WTC11 (cell line): ENCODE results near the gene RYR3. TPM values are rescaled to one million over a fixed set of nuclear protein-coding genes. Genes with fewer than 3 reads are reported as not detected.
A peak's percentile ranks its signal among the peaks of the same experiment; 100 is the strongest.
"Not testable (repeated sequence)": the region's sequence is repeated elsewhere in the genome, so short reads cannot be mapped to it uniquely, and the experiment has no call there.

Source experiments
- ATAC-seq: fragments of 200-7000 bp; cut with Tn5 transposase; 2 replicates; pipeline ENCODE4 v1.10.0; 2021; ENCODE audit warnings: mild to moderate bottlenecking, moderate library complexity
- CTCF ChIA-PET: fragments of 300-600 bp; sonication (Branson Sonifier 250); formaldehyde crosslinking; loops from one replicate; lab custom pipeline; 2021; ENCODE audit warnings: antibody characterized with exemption; lab: Charles Lee
- POLR2A ChIA-PET: fragments of 350-600 bp; sonication (Branson Sonifier 250); formaldehyde crosslinking; loops from one replicate; lab custom pipeline; 2021; ENCODE audit warnings: antibody characterized with exemption; lab: Charles Lee
- DNase-seq: peaks from one replicate; pipeline ENCODE4 v3.0.0; 2021; ENCODE audit warnings: low spot score
- H3K27ac Mint-ChIP-seq: 2 replicates; pipeline ENCODE4 v1.8.0; 2021; ENCODE audit warnings: mixed read lengths
- H3K27me3 Mint-ChIP-seq: 2 replicates; pipeline ENCODE4 v1.8.0; 2021; ENCODE audit warnings: low read depth, mild to moderate bottlenecking, moderate library complexity, mixed read lengths
- H3K36me3 Mint-ChIP-seq: 2 replicates; pipeline ENCODE4 v1.8.0; 2021; ENCODE audit warnings: mixed read lengths
- H3K4me1 Mint-ChIP-seq: 2 replicates; pipeline ENCODE4 v1.8.0; 2022; ENCODE audit warnings: mixed read lengths
- H3K4me3 Mint-ChIP-seq: 2 replicates; pipeline ENCODE4 v1.8.0; 2021; ENCODE audit warnings: mild to moderate bottlenecking, moderate library complexity, mixed read lengths
- H3K9me3 Mint-ChIP-seq: 2 replicates; pipeline ENCODE4 v1.8.0; 2021; ENCODE audit warnings: mixed read lengths
- ATF1 ChIP-seq: sonication (generic); formaldehyde crosslinking; IDR thresholded peaks from 2 replicates; pipeline ENCODE4 v1.8.1; 2023; ENCODE audit warnings: mild to moderate bottlenecking, moderate library complexity, missing genetic modification reagents
- CREB1 ChIP-seq: sonication (generic); formaldehyde crosslinking; IDR thresholded peaks from 2 replicates; pipeline ENCODE4 v1.8.0; 2023; ENCODE audit warnings: mild to moderate bottlenecking, missing genetic modification reagents
- EMX1 ChIP-seq: fragments of 250-450 bp; sonication (Bioruptor Pico); IDR thresholded peaks from 2 replicates; pipeline ENCODE4 v1.8.0; 2021; ENCODE audit warnings: mild to moderate bottlenecking
- ESRRA ChIP-seq: sonication (generic); formaldehyde crosslinking; IDR thresholded peaks from 2 replicates; pipeline ENCODE4 v1.8.1; 2022; ENCODE audit warnings: mild to moderate bottlenecking, missing genetic modification reagents, borderline replicate concordance
- MYBL2 ChIP-seq: sonication (generic); formaldehyde crosslinking; IDR thresholded peaks from 2 replicates; pipeline ENCODE4 v1.8.1; 2023; ENCODE audit warnings: mild to moderate bottlenecking, moderate library complexity, missing genetic modification reagents
- NFATC4 ChIP-seq: fragments of 250-450 bp; sonication (Bioruptor Pico); IDR thresholded peaks from 2 replicates; pipeline ENCODE4 v1.9.0; 2021; ENCODE audit warnings: mild to moderate bottlenecking
- NR1H2 ChIP-seq: sonication (generic); formaldehyde crosslinking; IDR thresholded peaks from 2 replicates; pipeline ENCODE4 v1.9.0; 2021; ENCODE audit warnings: mild to moderate bottlenecking, moderate library complexity, missing genetic modification reagents
- RORB ChIP-seq: fragments of 250-450 bp; sonication (Bioruptor Pico); IDR thresholded peaks from 2 replicates; pipeline ENCODE4 v1.9.0; 2021; ENCODE audit warnings: mild to moderate bottlenecking
- SOX15 ChIP-seq: fragments of 250-450 bp; sonication (Bioruptor Pico); IDR thresholded peaks from 2 replicates; pipeline ENCODE4 v1.9.0; 2021; ENCODE audit warnings: mild to moderate bottlenecking
- TCF7 ChIP-seq: sonication (generic); formaldehyde crosslinking; IDR thresholded peaks from 2 replicates; pipeline ENCODE4 v1.8.0; 2022; ENCODE audit warnings: mild to moderate bottlenecking, low read depth, missing genetic modification reagents, moderate library complexity
- TEAD1 ChIP-seq: sonication (generic); formaldehyde crosslinking; IDR thresholded peaks from 2 replicates; pipeline ENCODE4 v1.8.0; 2022; ENCODE audit warnings: mild to moderate bottlenecking, missing genetic modification reagents
- ZNF121 ChIP-seq: sonication (generic); formaldehyde crosslinking; IDR thresholded peaks from 2 replicates; pipeline ENCODE4 v1.8.0; 2023; ENCODE audit warnings: missing genetic modification reagents
- ZNF263 ChIP-seq: sonication (generic); formaldehyde crosslinking; IDR thresholded peaks from 2 replicates; pipeline ENCODE4 v1.8.1; 2022; ENCODE audit warnings: low read depth, mild to moderate bottlenecking, moderate library complexity, missing genetic modification reagents
- total RNA-seq: library from RNA; stranded (reverse); gene quantifications from 3 replicates; pipeline ENCODE4 v1.2.3, GENCODE V29; 2021
- TF ChIP-seq, protein P1 (sequence below): sonication (generic); formaldehyde crosslinking; conservative IDR thresholded peaks from 2 replicates; pipeline ENCODE4 v1.8.1; 2023; ENCODE audit warnings: mild to moderate bottlenecking, low read depth, missing genetic modification reagents, moderate library complexity
- TF ChIP-seq, protein P2 (sequence below): sonication (generic); formaldehyde crosslinking; IDR thresholded peaks from 2 replicates; pipeline ENCODE4 v1.8.0; 2022; ENCODE audit warnings: mild to moderate bottlenecking, missing genetic modification reagents
- TF ChIP-seq, protein P3 (sequence below): sonication (generic); formaldehyde crosslinking; IDR thresholded peaks from 2 replicates; pipeline ENCODE4 v1.8.1; 2022; ENCODE audit warnings: low read depth, missing genetic modification reagents, borderline replicate concordance
- TF ChIP-seq, protein P4 (sequence below): sonication (generic); formaldehyde crosslinking; IDR thresholded peaks from 2 replicates; pipeline ENCODE4 v1.8.1; 2023; ENCODE audit warnings: mild to moderate bottlenecking, moderate library complexity, missing genetic modification reagents
- TF ChIP-seq, protein P5 (sequence below): sonication (generic); formaldehyde crosslinking; IDR thresholded peaks from 2 replicates; pipeline ENCODE4 v1.8.0; 2022; ENCODE audit warnings: mild to moderate bottlenecking, missing genetic modification reagents
- TF ChIP-seq, protein P6 (sequence below): fragments of 250-450 bp; sonication (Bioruptor Pico); IDR thresholded peaks from 2 replicates; pipeline ENCODE4 v1.9.0; 2021; ENCODE audit warnings: mild to moderate bottlenecking
- TF ChIP-seq, protein P7 (sequence below): sonication (generic); formaldehyde crosslinking; conservative IDR thresholded peaks from 2 replicates; pipeline ENCODE4 v1.8.1; 2022; ENCODE audit warnings: mild to moderate bottlenecking, missing genetic modification reagents

Gene RYR3
- total RNA-seq, 1 experiment from 2014 or later = 1.4 TPM

DNA sequence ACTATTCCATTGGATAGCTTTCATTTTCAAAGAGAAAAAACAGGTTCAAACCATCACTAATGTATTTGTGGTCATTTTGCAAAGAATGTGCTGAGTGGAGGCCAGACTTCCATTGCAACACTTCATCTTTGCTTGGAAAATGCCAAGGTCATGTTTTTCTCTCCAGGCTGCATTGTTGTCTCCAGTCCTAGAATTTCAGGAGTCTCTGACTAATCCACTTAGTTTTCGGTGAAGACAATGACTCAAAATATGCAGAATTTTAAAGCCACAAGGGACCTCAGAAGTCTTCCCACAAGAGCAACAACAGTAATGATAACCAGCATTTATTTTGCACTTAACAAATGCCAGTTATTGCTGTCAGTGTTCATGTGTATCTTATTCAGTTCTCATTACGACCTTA lies 277.0 kb downstream of the RYR3 start (continued):
- TF ChIP-seq CREB1 (no peak), TEAD1 (no peak)

DNA sequence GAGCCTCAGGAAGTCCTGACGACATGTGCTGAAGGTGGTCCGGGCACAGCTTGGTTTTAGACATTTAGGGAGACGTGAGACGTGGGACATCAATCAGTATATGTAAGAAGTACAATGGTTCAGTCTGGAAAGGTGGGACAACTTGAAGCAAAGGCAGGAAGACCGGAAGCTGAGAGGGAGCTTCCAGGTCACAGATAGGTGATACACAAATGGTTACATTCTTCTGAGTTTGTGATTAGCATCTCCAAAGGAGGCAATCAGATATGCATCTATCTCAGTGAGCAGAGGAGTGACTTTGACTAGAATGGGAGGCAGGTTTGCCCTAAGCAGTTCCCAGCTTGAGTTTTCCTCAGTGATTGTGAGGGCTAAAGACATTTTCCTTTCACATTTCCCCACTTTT lies 282.1 kb downstream of the RYR3 start:
- Mint-ChIP-seq H3K27me3 (no peaks in the 10 kb centered on the region), H3K4me3 (no peak overlapping the region), H3K9me3 (peaks cover 43% of the 10 kb centered on the region), H3K36me3 (peaks cover 36% of the 10 kb centered on the region), H3K4me1 (peaks cover 54% of the 10 kb centered on the region), H3K27ac (peak overlapping the region; percentile 66)
- CTCF ChIA-PET = no interaction called here
- POLR2A ChIA-PET = no interaction called here
- ATAC-seq (peak; percentile 52), DNase-seq (no peak)
- TF ChIP-seq TEAD1 (no peak), ATF1 (CRISPR knock-in tag) (no peak), EMX1 (CRISPR knock-in tag) (no peak), ESRRA (CRISPR knock-in tag) (no peak), SOX15 (CRISPR knock-in tag) (no peak)
- TF ChIP-seq, protein P1, sequence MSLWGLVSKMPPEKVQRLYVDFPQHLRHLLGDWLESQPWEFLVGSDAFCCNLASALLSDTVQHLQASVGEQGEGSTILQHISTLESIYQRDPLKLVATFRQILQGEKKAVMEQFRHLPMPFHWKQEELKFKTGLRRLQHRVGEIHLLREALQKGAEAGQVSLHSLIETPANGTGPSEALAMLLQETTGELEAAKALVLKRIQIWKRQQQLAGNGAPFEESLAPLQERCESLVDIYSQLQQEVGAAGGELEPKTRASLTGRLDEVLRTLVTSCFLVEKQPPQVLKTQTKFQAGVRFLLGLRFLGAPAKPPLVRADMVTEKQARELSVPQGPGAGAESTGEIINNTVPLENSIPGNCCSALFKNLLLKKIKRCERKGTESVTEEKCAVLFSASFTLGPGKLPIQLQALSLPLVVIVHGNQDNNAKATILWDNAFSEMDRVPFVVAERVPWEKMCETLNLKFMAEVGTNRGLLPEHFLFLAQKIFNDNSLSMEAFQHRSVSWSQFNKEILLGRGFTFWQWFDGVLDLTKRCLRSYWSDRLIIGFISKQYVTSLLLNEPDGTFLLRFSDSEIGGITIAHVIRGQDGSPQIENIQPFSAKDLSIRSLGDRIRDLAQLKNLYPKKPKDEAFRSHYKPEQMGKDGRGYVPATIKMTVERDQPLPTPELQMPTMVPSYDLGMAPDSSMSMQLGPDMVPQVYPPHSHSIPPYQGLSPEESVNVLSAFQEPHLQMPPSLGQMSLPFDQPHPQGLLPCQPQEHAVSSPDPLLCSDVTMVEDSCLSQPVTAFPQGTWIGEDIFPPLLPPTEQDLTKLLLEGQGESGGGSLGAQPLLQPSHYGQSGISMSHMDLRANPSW (CRISPR knock-in tag) = no peak

DNA sequence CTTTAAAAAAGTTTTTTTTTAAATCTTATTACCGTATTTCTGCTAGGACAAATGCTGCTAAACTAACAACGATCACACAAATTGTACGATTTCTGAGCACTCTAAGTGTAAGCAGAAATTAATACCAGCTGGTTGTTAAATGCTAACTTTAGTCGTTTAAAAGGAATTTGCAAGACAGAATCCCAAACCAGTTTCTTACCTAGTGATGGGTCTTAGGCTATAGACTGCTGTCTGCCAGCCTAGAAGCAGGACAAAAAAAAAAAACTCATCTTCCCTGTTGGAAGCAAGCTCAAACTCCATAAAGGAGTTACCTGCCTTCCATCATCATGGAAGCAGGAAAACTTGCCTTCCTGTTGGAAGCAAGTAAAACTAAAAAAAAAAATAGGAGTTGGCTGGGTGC lies 287.6 kb downstream of the RYR3 start:
- Mint-ChIP-seq H3K4me1 (peaks cover 57% of the 10 kb centered on the region), H3K36me3 (peaks cover 25% of the 10 kb centered on the region), H3K9me3 (peaks cover 22% of the 10 kb centered on the region), H3K4me3 (peak overlapping the region; percentile 58), H3K27ac (peak overlapping the region; percentile 97)
- ChIA-PET CTCF (interaction anchor here (0.6 to 1.5 kb wide), 10 partner anchors 9 to 288 kb away, joined by 3 to 5 read pairs (median 3); partner anchors contain the start of gene RYR3), POLR2A (interaction anchor here (0.6 to 0.7 kb wide), 3 partner anchors 72 to 598 kb away, joined by 3 to 6 read pairs (median 5); no protein-coding TSS in a partner anchor)
- DNase-seq, H3K27me3 Mint-ChIP-seq: not testable (repeated sequence)
- ATAC-seq = peak; percentile 74

DNA sequence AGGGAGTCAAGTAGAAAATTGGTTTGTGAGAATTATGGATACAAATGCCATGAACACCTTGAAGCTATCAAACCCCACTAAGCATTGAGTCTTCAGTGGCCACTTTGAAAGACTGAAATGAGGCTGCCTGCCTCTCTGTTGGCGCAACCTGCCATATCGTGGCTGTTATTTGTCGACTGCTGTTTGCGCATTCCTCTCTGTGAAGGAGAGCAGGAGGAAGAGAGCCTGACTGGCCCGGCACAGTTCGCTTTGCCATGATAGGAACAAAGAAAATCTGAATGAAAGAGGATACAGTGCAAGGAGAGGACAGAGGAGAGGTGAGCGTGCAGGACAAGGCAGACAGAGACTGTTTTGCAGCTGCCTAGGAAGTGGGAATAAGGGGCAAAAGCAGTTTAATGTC lies 289.4 kb downstream of the RYR3 start:
- CTCF ChIA-PET = interaction anchor here (1.0 to 1.5 kb wide), 2 partner anchors 9 to 137 kb away, joined by 3 to 4 read pairs; no protein-coding TSS in a partner anchor
- no peak overlapping the region for H3K4me3 Mint-ChIP-seq
- H3K27ac Mint-ChIP-seq = peak overlapping the region; percentile 80
- ATAC-seq (peak; percentile 40; the same call in 1 of the 2 replicates), DNase-seq (no peak)
- peaks cover 8% of the 10 kb centered on the region for H3K36me3 Mint-ChIP-seq
- H3K9me3 Mint-ChIP-seq = peaks cover 14% of the 10 kb centered on the region
- POLR2A ChIA-PET = no interaction called here
- peaks cover 49% of the 10 kb centered on the region for H3K4me1 Mint-ChIP-seq
- H3K27me3 Mint-ChIP-seq = peaks cover 3% of the 10 kb centered on the region; the same call in 1 of the 2 replicates
- TF ChIP-seq TCF7 (no peak), RORB (no peak), ATF1 (CRISPR knock-in tag) (no peak), ZNF121 (no peak), NR1H2 (CRISPR knock-in tag) (no peak), ZNF263 (CRISPR knock-in tag) (no peak), MYBL2 (CRISPR knock-in tag) (no peak), NFATC4 (CRISPR knock-in tag) (no peak)
- TF ChIP-seq, protein P2, sequence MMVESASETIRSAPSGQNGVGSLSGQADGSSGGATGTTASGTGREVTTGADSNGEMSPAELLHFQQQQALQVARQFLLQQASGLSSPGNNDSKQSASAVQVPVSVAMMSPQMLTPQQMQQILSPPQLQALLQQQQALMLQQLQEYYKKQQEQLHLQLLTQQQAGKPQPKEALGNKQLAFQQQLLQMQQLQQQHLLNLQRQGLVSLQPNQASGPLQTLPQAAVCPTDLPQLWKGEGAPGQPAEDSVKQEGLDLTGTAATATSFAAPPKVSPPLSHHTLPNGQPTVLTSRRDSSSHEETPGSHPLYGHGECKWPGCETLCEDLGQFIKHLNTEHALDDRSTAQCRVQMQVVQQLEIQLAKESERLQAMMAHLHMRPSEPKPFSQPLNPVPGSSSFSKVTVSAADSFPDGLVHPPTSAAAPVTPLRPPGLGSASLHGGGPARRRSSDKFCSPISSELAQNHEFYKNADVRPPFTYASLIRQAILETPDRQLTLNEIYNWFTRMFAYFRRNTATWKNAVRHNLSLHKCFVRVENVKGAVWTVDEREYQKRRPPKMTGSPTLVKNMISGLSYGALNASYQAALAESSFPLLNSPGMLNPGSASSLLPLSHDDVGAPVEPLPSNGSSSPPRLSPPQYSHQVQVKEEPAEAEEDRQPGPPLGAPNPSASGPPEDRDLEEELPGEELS (CRISPR knock-in tag) = no peak
- TF ChIP-seq, protein P3, sequence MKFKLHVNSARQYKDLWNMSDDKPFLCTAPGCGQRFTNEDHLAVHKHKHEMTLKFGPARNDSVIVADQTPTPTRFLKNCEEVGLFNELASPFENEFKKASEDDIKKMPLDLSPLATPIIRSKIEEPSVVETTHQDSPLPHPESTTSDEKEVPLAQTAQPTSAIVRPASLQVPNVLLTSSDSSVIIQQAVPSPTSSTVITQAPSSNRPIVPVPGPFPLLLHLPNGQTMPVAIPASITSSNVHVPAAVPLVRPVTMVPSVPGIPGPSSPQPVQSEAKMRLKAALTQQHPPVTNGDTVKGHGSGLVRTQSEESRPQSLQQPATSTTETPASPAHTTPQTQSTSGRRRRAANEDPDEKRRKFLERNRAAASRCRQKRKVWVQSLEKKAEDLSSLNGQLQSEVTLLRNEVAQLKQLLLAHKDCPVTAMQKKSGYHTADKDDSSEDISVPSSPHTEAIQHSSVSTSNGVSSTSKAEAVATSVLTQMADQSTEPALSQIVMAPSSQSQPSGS (CRISPR knock-in tag) = no peak
- TF ChIP-seq, protein P4, sequence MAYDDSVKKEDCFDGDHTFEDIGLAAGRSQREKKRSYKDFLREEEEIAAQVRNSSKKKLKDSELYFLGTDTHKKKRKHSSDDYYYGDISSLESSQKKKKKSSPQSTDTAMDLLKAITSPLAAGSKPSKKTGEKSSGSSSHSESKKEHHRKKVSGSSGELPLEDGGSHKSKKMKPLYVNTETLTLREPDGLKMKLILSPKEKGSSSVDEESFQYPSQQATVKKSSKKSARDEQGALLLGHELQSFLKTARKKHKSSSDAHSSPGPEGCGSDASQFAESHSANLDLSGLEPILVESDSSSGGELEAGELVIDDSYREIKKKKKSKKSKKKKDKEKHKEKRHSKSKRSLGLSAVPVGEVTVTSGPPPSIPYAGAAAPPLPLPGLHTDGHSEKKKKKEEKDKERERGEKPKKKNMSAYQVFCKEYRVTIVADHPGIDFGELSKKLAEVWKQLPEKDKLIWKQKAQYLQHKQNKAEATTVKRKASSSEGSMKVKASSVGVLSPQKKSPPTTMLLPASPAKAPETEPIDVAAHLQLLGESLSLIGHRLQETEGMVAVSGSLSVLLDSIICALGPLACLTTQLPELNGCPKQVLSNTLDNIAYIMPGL (CRISPR knock-in tag) = no peak
- TF ChIP-seq, protein P5, sequence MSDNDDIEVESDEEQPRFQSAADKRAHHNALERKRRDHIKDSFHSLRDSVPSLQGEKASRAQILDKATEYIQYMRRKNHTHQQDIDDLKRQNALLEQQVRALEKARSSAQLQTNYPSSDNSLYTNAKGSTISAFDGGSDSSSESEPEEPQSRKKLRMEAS = no peak
- TF ChIP-seq, protein P6, sequence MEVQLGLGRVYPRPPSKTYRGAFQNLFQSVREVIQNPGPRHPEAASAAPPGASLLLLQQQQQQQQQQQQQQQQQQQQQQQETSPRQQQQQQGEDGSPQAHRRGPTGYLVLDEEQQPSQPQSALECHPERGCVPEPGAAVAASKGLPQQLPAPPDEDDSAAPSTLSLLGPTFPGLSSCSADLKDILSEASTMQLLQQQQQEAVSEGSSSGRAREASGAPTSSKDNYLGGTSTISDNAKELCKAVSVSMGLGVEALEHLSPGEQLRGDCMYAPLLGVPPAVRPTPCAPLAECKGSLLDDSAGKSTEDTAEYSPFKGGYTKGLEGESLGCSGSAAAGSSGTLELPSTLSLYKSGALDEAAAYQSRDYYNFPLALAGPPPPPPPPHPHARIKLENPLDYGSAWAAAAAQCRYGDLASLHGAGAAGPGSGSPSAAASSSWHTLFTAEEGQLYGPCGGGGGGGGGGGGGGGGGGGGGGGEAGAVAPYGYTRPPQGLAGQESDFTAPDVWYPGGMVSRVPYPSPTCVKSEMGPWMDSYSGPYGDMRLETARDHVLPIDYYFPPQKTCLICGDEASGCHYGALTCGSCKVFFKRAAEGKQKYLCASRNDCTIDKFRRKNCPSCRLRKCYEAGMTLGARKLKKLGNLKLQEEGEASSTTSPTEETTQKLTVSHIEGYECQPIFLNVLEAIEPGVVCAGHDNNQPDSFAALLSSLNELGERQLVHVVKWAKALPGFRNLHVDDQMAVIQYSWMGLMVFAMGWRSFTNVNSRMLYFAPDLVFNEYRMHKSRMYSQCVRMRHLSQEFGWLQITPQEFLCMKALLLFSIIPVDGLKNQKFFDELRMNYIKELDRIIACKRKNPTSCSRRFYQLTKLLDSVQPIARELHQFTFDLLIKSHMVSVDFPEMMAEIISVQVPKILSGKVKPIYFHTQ (CRISPR knock-in tag) = no peak
- TF ChIP-seq, protein P7, sequence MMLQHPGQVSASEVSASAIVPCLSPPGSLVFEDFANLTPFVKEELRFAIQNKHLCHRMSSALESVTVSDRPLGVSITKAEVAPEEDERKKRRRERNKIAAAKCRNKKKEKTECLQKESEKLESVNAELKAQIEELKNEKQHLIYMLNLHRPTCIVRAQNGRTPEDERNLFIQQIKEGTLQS (CRISPR knock-in tag) = no peak
